IPS-18c (cell line): ENCODE data around the gene SEMA5B.

Experiments used
- H3K4me3 ChIP-seq: 2 replicates; pipeline ENCODE4 v1.7.0; 2013; ENCODE audit warnings: low read depth, mild to moderate bottlenecking, low read length, moderate library complexity; ENCODE audit not compliant: insufficient read depth
- H3K9me3 ChIP-seq: one replicate; pipeline ENCODE4 v1.6.1; 2013; ENCODE audit warnings: mild to moderate bottlenecking, low read length, moderate library complexity; ENCODE audit not compliant: control insufficient read depth, insufficient read depth

SEMA5B gene

DNA sequence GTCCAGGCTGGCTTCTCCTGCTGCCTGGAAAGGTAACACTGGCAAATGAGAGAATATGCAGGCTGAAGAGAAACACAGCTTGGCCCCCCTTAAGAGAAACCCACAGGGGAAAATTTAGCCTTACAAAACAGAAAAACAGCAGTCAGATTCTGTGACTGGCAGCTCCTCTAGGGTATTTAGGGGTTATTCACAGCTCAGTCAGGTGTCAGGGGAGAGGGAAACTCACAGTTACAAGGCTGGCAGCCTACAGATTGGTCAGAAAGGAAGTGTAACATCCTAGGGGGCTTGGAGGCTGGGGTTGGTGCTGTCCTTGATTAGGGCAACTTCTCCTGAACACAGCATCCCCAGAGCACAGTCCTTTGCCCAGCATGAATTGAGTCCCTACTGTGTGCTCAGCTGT lies 81.4 kb downstream of the SEMA5B start:
- H3K9me3 ChIP-seq: peaks cover 8% of the 10 kb centered on the region
- H3K4me3 ChIP-seq: no peak overlapping the region

- peaks cover 8% of the 10 kb centered on the region for H3K9me3 ChIP-seq
Measured at GRCh38 chr3:122945230-122945629, 82.3 kb downstream of the SEMA5B start.

DNA sequence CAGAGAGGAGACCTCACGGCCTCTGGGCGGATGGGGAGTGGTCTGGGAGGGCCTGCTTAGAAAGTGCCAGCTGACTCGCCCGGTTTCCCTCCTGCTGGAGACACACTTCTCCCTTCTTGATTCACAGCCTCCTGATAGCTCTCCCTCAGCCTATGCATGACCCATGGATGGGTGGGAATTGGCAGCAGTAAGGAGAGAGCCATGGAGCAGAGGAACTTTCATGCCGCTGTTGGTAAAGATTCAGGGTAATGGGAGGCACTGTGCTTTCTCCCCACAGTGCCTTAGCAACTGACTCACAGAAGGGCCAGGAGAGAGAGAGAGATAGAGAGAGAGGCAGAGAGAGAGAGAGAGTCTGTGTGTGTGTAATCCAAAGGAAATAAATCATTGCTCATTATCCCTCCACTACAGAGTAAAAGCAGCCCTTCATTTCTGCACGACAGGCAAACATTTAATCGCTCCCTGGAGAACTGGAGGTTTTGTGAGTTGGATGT lies 82.8 kb downstream of the SEMA5B start:
- Histone ChIP-seq H3K9me3 (peaks cover 8% of the 10 kb centered on the region), H3K4me3 (no peak overlapping the region)

More at GRCh38 chr3:122945230-122945629, 82.3 kb downstream of the SEMA5B start:
- H3K4me3 ChIP-seq: no peak overlapping the region

DNA sequence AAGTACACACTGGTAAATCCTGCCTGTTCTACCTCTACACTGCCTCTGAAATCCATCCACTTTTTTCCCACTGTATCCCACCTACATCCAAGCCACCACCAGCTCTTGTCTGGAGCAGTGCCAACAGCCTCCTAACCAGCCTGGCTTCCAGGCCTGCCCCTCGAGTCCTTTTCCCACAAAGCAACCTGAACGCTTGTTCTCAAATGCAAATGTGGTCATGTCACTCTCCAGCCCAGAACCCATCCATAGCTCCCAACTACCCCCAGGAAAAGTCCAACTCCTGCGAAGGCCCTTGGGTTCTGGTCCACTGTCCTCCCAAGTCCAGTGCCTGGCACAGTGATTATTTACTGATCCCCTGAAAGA lies 83.8 kb downstream of the SEMA5B start:
- no peak overlapping the region for H3K4me3 ChIP-seq
- peaks cover 8% of the 10 kb centered on the region for H3K9me3 ChIP-seq

DNA sequence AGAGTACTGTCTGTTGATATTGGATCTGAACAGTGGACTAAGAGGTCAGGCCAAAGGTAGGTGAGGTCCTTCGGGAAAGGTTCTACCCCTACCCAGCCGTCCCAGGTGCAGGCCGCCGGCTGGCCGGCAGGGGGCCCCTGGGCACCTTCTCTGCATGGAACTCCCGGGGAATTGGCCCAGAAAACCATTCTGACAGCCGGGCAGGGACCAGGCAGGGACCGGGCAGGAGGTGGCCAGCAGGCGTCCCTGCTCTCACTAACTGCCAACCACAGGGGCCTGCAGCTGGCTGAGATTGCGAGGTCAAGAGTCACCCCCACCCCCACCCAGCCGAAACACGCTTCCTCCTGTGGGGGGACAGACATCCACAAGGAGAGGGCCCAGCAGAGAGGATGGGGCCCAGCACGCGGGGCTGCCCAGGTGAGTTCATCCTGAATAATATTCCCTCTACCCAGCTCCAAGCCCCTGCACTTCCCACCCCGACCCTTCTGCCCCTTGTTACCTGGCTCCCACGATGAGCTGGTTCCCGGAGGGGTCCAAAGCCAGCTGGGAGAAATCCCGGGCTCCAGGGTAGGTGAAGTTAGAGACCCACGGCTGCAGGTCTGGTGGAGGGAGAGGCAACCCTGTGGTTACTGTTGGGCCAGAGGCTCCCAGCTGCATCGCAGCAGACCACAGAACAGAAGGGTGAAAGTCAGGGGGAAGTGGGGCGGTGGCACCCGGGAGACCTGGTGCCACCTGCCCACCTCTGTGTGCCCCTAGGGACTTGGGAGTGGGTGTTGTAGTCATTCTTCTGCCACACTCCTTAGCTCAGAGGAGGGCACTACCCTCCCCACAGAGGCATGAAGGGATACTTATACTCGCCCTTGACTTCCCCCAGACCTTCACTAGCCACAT lies 84.4 kb downstream of the SEMA5B start:
- peaks cover 8% of the 10 kb centered on the region for H3K9me3 ChIP-seq
- no peak overlapping the region for H3K4me3 ChIP-seq

- H3K9me3 ChIP-seq: peaks cover 8% of the 10 kb centered on the region
- no peak overlapping the region for H3K4me3 ChIP-seq
Measured at GRCh38 chr3:122942239-122942638, 85.3 kb downstream of the SEMA5B start.

DNA sequence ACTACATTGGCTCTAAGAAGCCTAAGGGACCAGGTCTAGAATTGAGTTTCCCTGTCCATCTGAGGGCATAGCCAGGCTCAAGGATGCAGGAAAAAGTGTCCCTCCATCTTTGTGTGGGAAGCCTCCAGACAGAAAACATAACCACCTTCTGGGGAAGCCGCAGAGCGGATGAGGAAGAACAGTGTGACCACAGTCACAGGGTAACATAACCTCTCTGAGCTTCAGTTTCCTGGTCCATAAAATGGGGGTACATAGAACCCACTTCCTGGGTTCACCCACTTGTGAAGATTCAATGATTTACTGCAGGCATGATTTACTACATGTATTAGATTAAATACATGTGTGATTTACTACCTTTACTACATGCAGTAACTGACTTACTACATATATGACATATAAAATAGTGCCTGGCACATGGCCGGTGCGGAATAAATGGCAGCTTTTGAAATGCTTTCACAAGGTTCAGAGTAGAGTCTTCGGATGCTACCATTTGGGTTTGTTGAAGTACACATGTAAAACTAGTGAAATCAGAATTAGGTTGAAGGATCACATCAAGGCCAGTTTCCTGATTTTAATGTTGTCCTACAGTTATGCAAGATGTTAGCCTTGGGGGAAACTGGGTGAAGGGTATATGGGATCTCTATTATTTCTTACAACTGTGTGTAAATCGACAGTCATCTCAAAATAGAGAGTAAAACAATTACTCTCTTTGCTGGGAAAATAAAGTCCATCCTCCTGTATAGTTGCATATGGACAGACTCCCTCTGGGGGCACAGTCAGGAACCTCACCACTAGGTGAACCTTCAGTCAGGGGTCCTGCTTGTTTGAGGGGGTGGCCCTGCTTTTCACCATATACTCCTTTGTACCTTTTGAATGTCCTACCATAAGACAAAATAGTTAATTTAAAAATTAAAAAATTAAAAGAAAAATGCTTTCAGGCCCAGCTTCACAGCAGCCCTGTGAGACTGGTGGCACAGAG lies 86.0 kb downstream of the SEMA5B start:
- no peak overlapping the region for H3K4me3 ChIP-seq
- H3K9me3 ChIP-seq: peaks cover 8% of the 10 kb centered on the region

GRCh38 chr3:122940628-122941086 lies 86.9 kb downstream of the SEMA5B start:
- Histone ChIP-seq H3K4me3 (no peak overlapping the region), H3K9me3 (peaks cover 8% of the 10 kb centered on the region)

- Histone ChIP-seq H3K4me3 (no peak overlapping the region), H3K9me3 (peaks cover 8% of the 10 kb centered on the region)
Measured at GRCh38 chr3:122938783-122939425, 88.7 kb downstream of the SEMA5B start.

DNA sequence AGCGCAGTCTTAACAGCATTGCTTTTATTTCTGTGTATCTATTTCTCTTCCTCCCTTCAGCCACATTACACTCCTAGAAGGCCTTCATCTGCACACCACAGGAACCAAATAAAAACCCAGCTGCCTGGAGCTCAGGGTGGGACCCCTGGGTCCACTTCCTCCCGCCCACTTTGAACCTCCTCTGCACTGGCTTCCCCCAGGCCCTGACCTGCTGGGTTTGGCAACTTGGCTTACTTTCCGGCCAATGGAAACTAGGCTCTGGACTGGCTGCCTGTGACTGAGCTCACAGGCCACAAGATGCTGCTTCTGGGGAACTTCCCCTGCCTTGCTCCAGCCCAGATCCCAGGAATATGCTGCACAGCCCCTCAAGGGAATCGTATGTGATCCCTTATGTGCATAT lies 89.8 kb downstream of the SEMA5B start:
- Histone ChIP-seq H3K9me3 (peaks cover 8% of the 10 kb centered on the region), H3K4me3 (no peak overlapping the region)

DNA sequence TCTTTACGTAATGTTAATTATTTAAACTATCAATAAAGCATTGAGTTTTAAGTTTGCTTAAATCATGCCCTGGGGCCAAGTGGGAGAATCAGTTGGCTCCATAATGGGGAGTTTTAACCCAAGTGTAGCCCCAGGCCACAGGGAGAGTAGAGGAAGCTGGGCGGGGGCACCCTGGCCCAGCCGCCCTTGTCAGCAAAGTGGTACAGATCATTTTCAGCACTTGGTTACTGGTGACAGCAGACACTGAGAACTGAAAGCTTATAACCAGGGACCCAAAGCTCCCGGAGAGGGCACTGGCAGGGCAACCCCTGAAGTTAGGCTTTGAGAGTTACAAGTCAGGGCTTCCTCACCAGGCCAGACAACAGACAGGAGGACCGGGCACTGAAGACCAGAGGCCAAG lies 90.6 kb downstream of the SEMA5B start:
- Histone ChIP-seq H3K9me3 (peaks cover 5% of the 10 kb centered on the region), H3K4me3 (no peak overlapping the region)

GRCh38 chr3:122936335-122936734 lies 91.2 kb downstream of the SEMA5B start:
- H3K9me3 ChIP-seq: no peaks in the 10 kb centered on the region
- H3K4me3 ChIP-seq: no peak overlapping the region

- no peaks in the 10 kb centered on the region for H3K9me3 ChIP-seq
- H3K4me3 ChIP-seq: no peak overlapping the region
Measured at GRCh38 chr3:122934251-122934650, 93.3 kb downstream of the SEMA5B start.

GRCh38 chr3:122932251-122932967 lies 95.2 kb downstream of the SEMA5B start:
- Histone ChIP-seq H3K4me3 (no peak overlapping the region), H3K9me3 (no peaks in the 10 kb centered on the region)

DNA sequence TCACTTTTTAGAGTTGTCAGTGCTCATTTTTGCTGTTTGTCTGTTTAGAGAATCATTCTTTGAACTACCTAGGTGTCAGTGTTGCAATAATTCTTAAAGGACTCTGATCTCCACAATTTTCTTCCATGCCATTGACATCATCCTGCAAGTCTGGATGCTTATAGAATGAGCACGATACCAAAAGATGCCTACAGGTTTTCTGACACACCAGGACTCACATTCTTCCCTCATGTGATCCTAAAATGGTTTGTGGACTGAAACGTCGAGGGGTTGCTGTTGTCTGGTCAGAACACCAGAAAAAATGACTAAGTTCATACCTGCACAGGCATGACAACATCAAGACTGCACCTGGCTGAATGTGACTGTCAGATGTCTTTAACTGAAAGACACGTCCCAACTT lies 95.9 kb downstream of the SEMA5B start:
- H3K9me3 ChIP-seq: no peaks in the 10 kb centered on the region

GRCh38 chr3:122930063-122930997 lies 97.2 kb downstream of the SEMA5B start:
- no peaks in the 10 kb centered on the region for H3K9me3 ChIP-seq
- H3K4me3 ChIP-seq: no peak overlapping the region

More for the DNA sequence above, 95.9 kb downstream of the SEMA5B start:
- no peak overlapping the region for H3K4me3 ChIP-seq
